Kidney epithelial cell (primary cell): ENCODE results near the gene CGN. TPM values are rescaled to one million over a fixed set of nuclear protein-coding genes. Genes with fewer than 3 reads are reported as not detected.

ENCODE experiments used
- DNase-seq: peaks from one replicate; pipeline ENCODE4 v3.0.0-alpha.2; 2010; ENCODE audit warnings: low read depth
- H3K27me3 ChIP-seq: 2 replicates; pipeline ENCODE4 v1.6.0; 2011; ENCODE audit warnings: low read length; ENCODE audit not compliant: control insufficient read depth, insufficient read depth
- H3K36me3 ChIP-seq: 2 replicates; pipeline ENCODE4 v1.5.1; 2011; ENCODE audit warnings: low read length; ENCODE audit not compliant: control insufficient read depth, insufficient read depth
- H3K4me3 ChIP-seq: 2 replicates; pipeline ENCODE4 v1.5.1; 2011; ENCODE audit warnings: low read depth, mild to moderate bottlenecking, control low read depth, low read length
- total RNA-seq: library from RNA; depleted of rRNA; stranded (reverse); fragments of >200 nt; gene quantifications from 2 replicates; pipeline ENCODE4 v1.2.3, GENCODE V29; 2015
- TF ChIP-seq, protein P1 (sequence below): IDR thresholded peaks from 2 replicates; pipeline ENCODE4 v1.5.1; 2011; ENCODE audit warnings: mild to moderate bottlenecking, moderate library complexity, low read length, control low read depth, inconsistent platforms; ENCODE audit not compliant: insufficient read depth, poor library complexity, severe bottlenecking

CGN gene
- total RNA-seq, 1 donor from 2014 or later, result 29.3 TPM

DNA sequence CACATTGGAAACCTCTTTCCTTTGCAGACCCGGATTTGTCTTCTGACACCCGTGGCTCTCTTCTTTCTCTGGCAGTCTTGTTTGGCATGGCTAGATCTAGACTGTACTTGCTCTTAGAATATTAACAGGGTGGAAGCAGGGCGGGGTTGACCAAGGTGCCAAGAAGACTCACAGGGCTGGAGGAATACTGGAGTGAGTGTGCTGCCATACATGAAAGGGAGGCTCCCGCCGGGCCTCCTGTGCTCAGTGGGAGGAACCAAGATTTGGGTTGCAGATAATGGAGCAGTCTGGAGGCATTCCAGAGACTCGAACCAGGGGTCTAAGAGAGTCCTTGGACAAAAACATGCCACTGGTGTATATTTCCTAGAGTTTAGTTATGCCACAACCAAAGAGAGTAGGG, 73.1 kb downstream of the CGN start:
- H3K4me3 ChIP-seq, result no peak overlapping the region
- DNase-seq, result no peak
- no peaks in the 10 kb centered on the region for H3K27me3 ChIP-seq
- TF ChIP-seq, protein P1, sequence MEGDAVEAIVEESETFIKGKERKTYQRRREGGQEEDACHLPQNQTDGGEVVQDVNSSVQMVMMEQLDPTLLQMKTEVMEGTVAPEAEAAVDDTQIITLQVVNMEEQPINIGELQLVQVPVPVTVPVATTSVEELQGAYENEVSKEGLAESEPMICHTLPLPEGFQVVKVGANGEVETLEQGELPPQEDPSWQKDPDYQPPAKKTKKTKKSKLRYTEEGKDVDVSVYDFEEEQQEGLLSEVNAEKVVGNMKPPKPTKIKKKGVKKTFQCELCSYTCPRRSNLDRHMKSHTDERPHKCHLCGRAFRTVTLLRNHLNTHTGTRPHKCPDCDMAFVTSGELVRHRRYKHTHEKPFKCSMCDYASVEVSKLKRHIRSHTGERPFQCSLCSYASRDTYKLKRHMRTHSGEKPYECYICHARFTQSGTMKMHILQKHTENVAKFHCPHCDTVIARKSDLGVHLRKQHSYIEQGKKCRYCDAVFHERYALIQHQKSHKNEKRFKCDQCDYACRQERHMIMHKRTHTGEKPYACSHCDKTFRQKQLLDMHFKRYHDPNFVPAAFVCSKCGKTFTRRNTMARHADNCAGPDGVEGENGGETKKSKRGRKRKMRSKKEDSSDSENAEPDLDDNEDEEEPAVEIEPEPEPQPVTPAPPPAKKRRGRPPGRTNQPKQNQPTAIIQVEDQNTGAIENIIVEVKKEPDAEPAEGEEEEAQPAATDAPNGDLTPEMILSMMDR, result no peak
- peaks cover 2% of the 10 kb centered on the region for H3K36me3 ChIP-seq

DNA sequence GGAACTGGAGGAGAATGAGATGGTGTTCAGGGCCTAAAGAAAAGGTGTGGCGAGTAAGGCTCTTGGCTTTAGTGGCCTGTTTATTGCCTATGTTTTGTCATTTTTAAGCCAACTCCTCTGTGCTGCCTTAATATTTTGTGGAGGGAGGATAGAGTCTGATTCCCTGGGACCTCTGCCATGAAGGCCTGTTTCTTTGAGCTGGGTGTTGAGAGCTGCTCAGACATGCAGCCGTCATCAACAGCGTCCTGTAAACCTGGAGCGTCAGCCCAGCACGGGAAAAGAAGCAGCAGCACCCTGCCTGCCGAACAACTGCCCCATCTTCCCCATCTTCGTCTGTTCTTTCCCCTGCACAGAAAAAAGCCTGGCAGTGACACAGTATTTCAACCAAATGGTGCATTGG, 73.6 kb downstream of the CGN start:
- H3K4me3 ChIP-seq, result no peak overlapping the region

DNA sequence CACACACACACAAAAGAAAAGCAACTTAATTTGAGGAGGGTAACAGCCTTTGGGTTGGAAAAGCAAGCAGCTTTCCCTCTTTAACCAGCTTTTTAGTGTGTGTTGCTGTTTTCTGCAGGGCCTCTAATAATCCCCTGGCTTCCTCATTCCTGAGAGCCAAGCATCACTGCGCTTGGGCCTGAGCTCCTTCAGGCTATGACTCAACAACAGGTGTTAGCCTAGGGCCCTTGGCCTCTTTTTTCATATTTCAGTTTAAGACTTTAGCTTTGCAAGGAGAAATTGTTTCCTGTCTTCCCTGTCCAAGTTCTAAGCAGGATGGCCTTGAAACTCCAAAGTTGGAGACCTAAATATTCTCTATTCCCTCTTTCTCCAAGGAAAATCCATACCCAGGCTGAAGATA, 74.4 kb downstream of the CGN start:
- Histone ChIP-seq H3K27me3 (no peaks in the 10 kb centered on the region), H3K4me3 (no peak overlapping the region), H3K36me3 (no peaks in the 10 kb centered on the region)
- TF ChIP-seq, protein P1, result no peak
- peak; percentile 82 for DNase-seq

More for the DNA sequence above, 73.6 kb downstream of the CGN start:
- H3K36me3 ChIP-seq, result peaks cover under 1% of the 10 kb centered on the region
- no peak for DNase-seq
- TF ChIP-seq, protein P1, result no peak
- H3K27me3 ChIP-seq, result no peaks in the 10 kb centered on the region

Other genes with a start within 250 kb of the CGN start
- 27.9 and 35.3 TPM in 2 replicates for gene ZNF687, start 229.1 kb upstream of the CGN start, total RNA-seq
- gene PI4KB, start 184.0 kb upstream of the CGN start, total RNA-seq, result 42.3 and 44.1 TPM in 2 replicates
- 32.4 and 41.8 TPM in 2 replicates for gene RFX5, start 164.1 kb upstream of the CGN start, total RNA-seq
- 2.3 and 5.8 TPM in 2 replicates for gene SELENBP1, start 138.7 kb upstream of the CGN start, total RNA-seq
- gene PSMB4, start 111.8 kb upstream of the CGN start, total RNA-seq, result 301 and 332 TPM in 2 replicates
- gene POGZ, start 51.9 kb upstream of the CGN start, total RNA-seq, result 30.3 and 36.4 TPM in 2 replicates
- gene TUFT1, start 28.9 kb downstream of the CGN start, total RNA-seq, result 69.1 and 74.4 TPM in 2 replicates
- 18.1 and 18.8 TPM in 2 replicates for gene SNX27, start 100.7 kb downstream of the CGN start, total RNA-seq
- not detected in 2 replicates for gene CELF3, start 205.4 kb downstream of the CGN start, total RNA-seq
- gene RIIAD1, start 210.1 kb downstream of the CGN start, total RNA-seq, result not detected in 2 replicates